HepG2 (cell line): ENCODE measurements around the gene FXYD1. TPM values are rescaled to one million over a fixed set of nuclear protein-coding genes. Genes with fewer than 3 reads are reported as not detected.
A peak's percentile ranks its signal among the peaks of the same experiment; 100 is the strongest.

ENCODE experiments used
- ARHGAP35 ChIP-seq: sonication (generic); formaldehyde crosslinking; IDR thresholded peaks from 2 replicates; pipeline ENCODE4 v1.9.0; 2022; ENCODE audit warnings: mild to moderate bottlenecking, inconsistent platforms, moderate library complexity, missing genetic modification reagents, borderline replicate concordance
- LCORL ChIP-seq, 2 experiments: fragments of 450-650 bp in 1 of 2; sonication (generic) in 1 of 2; formaldehyde crosslinking in 1 of 2; IDR thresholded peaks; 2 replicates each; pipeline versions ENCODE4 v1.5.0 to v1.6.1; 2017 to 2020; ENCODE audit warnings: antibody characterized with exemption in 1 of 2, missing genetic modification reagents in 1 of 2
- MEIS1 ChIP-seq: sonication (generic); formaldehyde crosslinking; IDR thresholded peaks from 2 replicates; pipeline ENCODE4 v1.9.0; 2021; ENCODE audit warnings: mild to moderate bottlenecking, missing genetic modification reagents, moderate library complexity, borderline replicate concordance
- NR2F2 ChIP-seq: IDR thresholded peaks from 2 replicates; pipeline ENCODE4 v1.6.1; 2012; ENCODE audit warnings: low read depth, inconsistent platforms, borderline replicate concordance
- TFE3 ChIP-seq: IDR thresholded peaks from 2 replicates; pipeline ENCODE4 v1.6.1; 2016
- TSC22D2 ChIP-seq: sonication (generic); formaldehyde crosslinking; IDR thresholded peaks from 2 replicates; pipeline ENCODE4 v1.5.1; 2020; ENCODE audit warnings: missing genetic modification reagents, mild to moderate bottlenecking, borderline replicate concordance
- ZNF432 ChIP-seq: sonication (generic); formaldehyde crosslinking; IDR thresholded peaks from 2 replicates; pipeline ENCODE4 v1.5.0; 2020; ENCODE audit warnings: missing genetic modification reagents, mild to moderate bottlenecking, borderline replicate concordance
- ZNF646 ChIP-seq: sonication (generic); formaldehyde crosslinking; IDR thresholded peaks from 2 replicates; pipeline ENCODE4 v1.9.0; 2021; ENCODE audit warnings: mild to moderate bottlenecking, missing genetic modification reagents
- ZNF768 ChIP-seq: sonication (generic); formaldehyde crosslinking; IDR thresholded peaks from 2 replicates; pipeline ENCODE4 v1.4.0; 2020; ENCODE audit warnings: missing genetic modification reagents
- polyA plus RNA-seq, 8 experiments: library from polyadenylated mRNA; depleted of rRNA in 3 of 8; stranded (reverse) in 7 of 8; unstranded in 1 of 8; fragments of >200 nt; fragmentation: Illumina TruSeq in 4 of 8; extraction: Trizol in 4 of 8; gene quantifications; 2 replicates each; pipeline versions ENCODE4 v1.2.1 to v1.2.3, GENCODE V29; 2011 to 2016; ENCODE audit warnings: low read depth in 4 of 8, missing spikeins in 1 of 8, mixed read lengths in 1 of 8; ENCODE audit not compliant: insufficient read depth in 1 of 8
- total RNA-seq, 5 experiments: library from RNA; depleted of rRNA; stranded (reverse); fragments of >200 nt; fragmentation: Illumina TruSeq; extraction: Trizol; gene quantifications; 2 replicates each; pipeline ENCODE4 v1.2.3, GENCODE V29; 2016; ENCODE audit warnings: low read depth in 1 of 5
- TF ChIP-seq, protein P1 (sequence below): sonication (generic); formaldehyde crosslinking; conservative IDR thresholded peaks from 2 replicates; pipeline ENCODE4 v1.8.0; 2022; ENCODE audit warnings: mild to moderate bottlenecking, moderate library complexity, missing genetic modification reagents
- TF ChIP-seq, protein P2 (sequence below), 2 experiments: sonication (generic) in 1 of 2; formaldehyde crosslinking in 1 of 2; IDR thresholded peaks; 2 replicates each; pipeline versions ENCODE4 v1.6.1 to v1.9.0; 2014 to 2022; ENCODE audit warnings: antibody characterized with exemption in 1 of 2, borderline replicate concordance in 1 of 2, inconsistent platforms in 1 of 2, low read depth in 1 of 2, missing genetic modification reagents in 1 of 2

Gene FXYD1
- total and polyA plus RNA-seq, 2 of the 13 experiments (the other 11 are each of a cell fraction or from before 2014, with no cell fraction given), result 31.2 TPM; not detected in 1

- TF ChIP-seq ZNF646 (CRISPR knock-in tag) (peak; percentile 98), TFE3 (peak; percentile 69), MEIS1 (CRISPR knock-in tag) (peak; percentile 84; the same call in 1 of the 2 replicates), ARHGAP35 (no peak), LCORL (IDR thresholded peaks at IDR 0.05) (no peak), LCORL (CRISPR knock-in tag; IDR thresholded peaks at IDR 0.05) (peak; percentile 51), TSC22D2 (CRISPR knock-in tag) (no peak), NR2F2 (peak; percentile 59; the same call in 1 of the 2 replicates), ZNF432 (no peak), ZNF768 (CRISPR knock-in tag) (no peak)
- TF ChIP-seq, protein P1, sequence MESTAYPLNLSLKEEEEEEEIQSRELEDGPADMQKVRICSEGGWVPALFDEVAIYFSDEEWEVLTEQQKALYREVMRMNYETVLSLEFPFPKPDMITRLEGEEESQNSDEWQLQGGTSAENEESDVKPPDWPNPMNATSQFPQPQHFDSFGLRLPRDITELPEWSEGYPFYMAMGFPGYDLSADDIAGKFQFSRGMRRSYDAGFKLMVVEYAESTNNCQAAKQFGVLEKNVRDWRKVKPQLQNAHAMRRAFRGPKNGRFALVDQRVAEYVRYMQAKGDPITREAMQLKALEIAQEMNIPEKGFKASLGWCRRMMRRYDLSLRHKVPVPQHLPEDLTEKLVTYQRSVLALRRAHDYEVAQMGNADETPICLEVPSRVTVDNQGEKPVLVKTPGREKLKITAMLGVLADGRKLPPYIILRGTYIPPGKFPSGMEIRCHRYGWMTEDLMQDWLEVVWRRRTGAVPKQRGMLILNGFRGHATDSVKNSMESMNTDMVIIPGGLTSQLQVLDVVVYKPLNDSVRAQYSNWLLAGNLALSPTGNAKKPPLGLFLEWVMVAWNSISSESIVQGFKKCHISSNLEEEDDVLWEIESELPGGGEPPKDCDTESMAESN (CRISPR knock-in tag), result no peak
- TF ChIP-seq, protein P2, sequence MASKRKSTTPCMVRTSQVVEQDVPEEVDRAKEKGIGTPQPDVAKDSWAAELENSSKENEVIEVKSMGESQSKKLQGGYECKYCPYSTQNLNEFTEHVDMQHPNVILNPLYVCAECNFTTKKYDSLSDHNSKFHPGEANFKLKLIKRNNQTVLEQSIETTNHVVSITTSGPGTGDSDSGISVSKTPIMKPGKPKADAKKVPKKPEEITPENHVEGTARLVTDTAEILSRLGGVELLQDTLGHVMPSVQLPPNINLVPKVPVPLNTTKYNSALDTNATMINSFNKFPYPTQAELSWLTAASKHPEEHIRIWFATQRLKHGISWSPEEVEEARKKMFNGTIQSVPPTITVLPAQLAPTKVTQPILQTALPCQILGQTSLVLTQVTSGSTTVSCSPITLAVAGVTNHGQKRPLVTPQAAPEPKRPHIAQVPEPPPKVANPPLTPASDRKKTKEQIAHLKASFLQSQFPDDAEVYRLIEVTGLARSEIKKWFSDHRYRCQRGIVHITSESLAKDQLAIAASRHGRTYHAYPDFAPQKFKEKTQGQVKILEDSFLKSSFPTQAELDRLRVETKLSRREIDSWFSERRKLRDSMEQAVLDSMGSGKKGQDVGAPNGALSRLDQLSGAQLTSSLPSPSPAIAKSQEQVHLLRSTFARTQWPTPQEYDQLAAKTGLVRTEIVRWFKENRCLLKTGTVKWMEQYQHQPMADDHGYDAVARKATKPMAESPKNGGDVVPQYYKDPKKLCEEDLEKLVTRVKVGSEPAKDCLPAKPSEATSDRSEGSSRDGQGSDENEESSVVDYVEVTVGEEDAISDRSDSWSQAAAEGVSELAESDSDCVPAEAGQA (IDR thresholded peaks at IDR 0.05; ENCODE audit: low read depth), result no peak
- TF ChIP-seq, protein P2 (CRISPR knock-in tag; IDR thresholded peaks at IDR 0.05; ENCODE audit: borderline replicate concordance), result no peak
Measured at GRCh38 chr19:35136977-35137702, 1.5 kb upstream of the FXYD1 start (continued).
